Breast epithelium (tissue), 4 donors: ENCODE measurements around the gene STOM. TPM values are rescaled to one million over a fixed set of nuclear protein-coding genes. Genes with fewer than 3 reads are reported as not detected.

Experiments
- DNase-seq, 2 donors: peaks; one replicate each; pipeline ENCODE4 v3.0.0-alpha.2; 2019; ENCODE audit warnings: low spot score in 2 of 2
- H3K27ac ChIP-seq, 2 donors: fragments of 200-600 bp; sonication (generic) in 1 of 2; one replicate each; pipeline ENCODE4 v1.5.1; 2016 to 2019; ENCODE audit warnings: mild to moderate bottlenecking in 1 of 2
- H3K27me3 ChIP-seq, 2 donors: fragments of 200-600 bp; sonication (generic) in 1 of 2; one replicate each; pipeline versions ENCODE4 v1.5.1 to v1.6.0; 2017 to 2019; ENCODE audit warnings: control low read depth in 1 of 2, mild to moderate bottlenecking in 1 of 2
- H3K36me3 ChIP-seq: fragments of 200-600 bp; one replicate; pipeline ENCODE4 v1.5.1; 2019
- H3K4me1 ChIP-seq, 2 donors: fragments of 200-600 bp; sonication (generic); one replicate each; pipeline ENCODE4 v1.5.1; 2016 to 2019; ENCODE audit warnings: control low read depth in 1 of 2
- H3K4me3 ChIP-seq, 3 donors: fragments of 200-600 bp; sonication (generic); 1 replicate in 2 of 3; 2 replicates in 1 of 3; pipeline ENCODE4 v1.5.1; 2016 to 2019; ENCODE audit warnings: mild to moderate bottlenecking in 3 of 3, moderate library complexity in 2 of 3
- H3K9me3 ChIP-seq, 2 donors: fragments of 200-600 bp; sonication (generic) in 1 of 2; one replicate each; pipeline ENCODE4 v1.5.1; 2016 to 2019; ENCODE audit warnings: control low read depth in 1 of 2
- CTCF ChIP-seq, 3 donors: fragments of 450-650 bp; IDR thresholded peaks; one replicate each; pipeline ENCODE4 v1.5.1; 2016 to 2017; ENCODE audit warnings: antibody characterized with exemption in 3 of 3, mild to moderate bottlenecking in 3 of 3, moderate library complexity in 3 of 3
- POLR2A ChIP-seq: fragments of 450-650 bp; IDR thresholded peaks from one replicate; pipeline ENCODE4 v1.6.1; 2016; ENCODE audit warnings: antibody characterized with exemption, mild to moderate bottlenecking, moderate library complexity
- POLR2AphosphoS5 ChIP-seq, 3 donors: sonication (generic); formaldehyde crosslinking; IDR thresholded peaks; one replicate each; pipeline ENCODE4 v1.6.1; 2017; ENCODE audit warnings: antibody characterized with exemption in 3 of 3
- intact Hi-C: fragments of 100-400 bp; cut with DNase I; formaldehyde crosslinking; loops from one replicate; pipeline ENCODE4 v1.15.1; 2023; ENCODE audit warnings: low total_unique reads
- total RNA-seq, 3 donors: library from RNA; depleted of rRNA; stranded (reverse); fragments of >200 nt; gene quantifications; one replicate each; pipeline ENCODE4 v1.1.0, GENCODE V29; 2016

The STOM gene
- total RNA-seq, 3 donors from 2014 or later = 263 to 444 (median 334) TPM

DNA sequence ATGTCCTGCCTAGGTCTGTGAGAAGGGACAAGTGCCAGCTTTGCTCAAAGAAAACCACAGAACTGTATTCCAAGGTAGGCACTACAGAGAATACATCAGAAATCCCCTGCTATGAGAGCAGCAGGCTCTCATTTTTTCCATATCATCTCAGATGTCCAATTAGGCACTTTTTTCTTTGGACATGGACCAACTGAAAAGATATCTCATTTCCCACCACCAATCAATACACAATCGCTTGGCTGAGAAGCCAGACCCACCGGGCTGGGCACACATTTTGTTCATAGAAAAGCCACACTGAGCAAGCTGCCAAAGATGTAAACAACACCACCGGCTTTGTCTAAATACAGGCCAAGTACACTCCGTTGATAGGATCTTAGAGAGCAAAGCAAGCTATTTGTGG is 25.9 kb downstream of the STOM start:
- H3K27me3 ChIP-seq = no peaks in the 10 kb centered on the region
- no peaks in the 10 kb centered on the region for H3K9me3 ChIP-seq
- H3K27ac ChIP-seq = peak overlapping the region; percentile 19 to 54
- TF ChIP-seq POLR2AphosphoS5 (IDR thresholded peaks at IDR 0.05) (no peak), CTCF (IDR thresholded peaks at IDR 0.05) (no peak), POLR2A (no peak)
- no peak overlapping the region for H3K4me3 ChIP-seq
- DNase-seq = no peak
- intact Hi-C loops = no loop called here
- H3K4me1 ChIP-seq = peaks cover 0 to 5% of the 10 kb centered on the region in 2 donors
- H3K36me3 ChIP-seq = peaks cover 9% of the 10 kb centered on the region

DNA sequence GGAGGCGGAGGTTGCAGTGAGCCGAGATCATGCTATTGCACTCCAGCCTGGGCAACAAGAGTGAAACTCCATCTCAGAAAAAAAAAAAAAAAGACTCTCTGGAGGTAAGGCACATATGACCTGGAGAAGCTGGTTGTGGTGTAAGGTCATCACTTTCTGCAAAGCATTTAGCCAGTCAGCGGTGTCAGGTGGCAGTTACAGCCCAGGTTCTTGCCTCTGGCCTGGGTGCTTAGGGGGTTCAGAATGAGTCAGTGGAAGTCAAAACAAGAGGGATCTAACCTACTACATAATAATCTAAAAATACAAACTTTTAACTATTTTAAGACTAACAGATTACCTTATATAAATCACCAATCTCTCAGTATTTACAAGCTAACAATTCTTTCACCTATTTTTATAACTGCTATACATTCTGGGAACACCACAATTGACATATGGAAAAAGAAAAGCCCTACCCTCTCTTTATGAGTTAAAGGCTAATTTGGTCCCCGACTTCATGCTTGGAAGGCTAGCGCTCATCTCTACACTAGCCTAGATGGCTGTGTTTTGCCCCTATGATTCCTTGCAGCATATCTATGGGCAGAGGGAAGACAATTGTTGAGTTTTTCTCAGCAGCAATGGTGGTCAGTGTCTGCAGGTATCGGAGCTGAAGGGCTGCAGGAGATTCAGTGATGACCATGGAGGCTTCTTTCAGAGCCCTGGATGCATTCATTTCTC is 29.2 kb downstream of the STOM start:
- Histone ChIP-seq H3K4me3 (no peak overlapping the region), H3K27ac (no peak overlapping the region), H3K9me3 (no peaks in the 10 kb centered on the region), H3K36me3 (no peaks in the 10 kb centered on the region), H3K27me3 (no peaks in the 10 kb centered on the region), H3K4me1 (peaks cover 0 to 5% of the 10 kb centered on the region in 2 donors)
- no peak for DNase-seq
- TF ChIP-seq POLR2A (no peak), CTCF (IDR thresholded peaks at IDR 0.05) (no peak), POLR2AphosphoS5 (IDR thresholded peaks at IDR 0.05) (no peak)
- intact Hi-C loops = no loop called here

GRCh38 chr9:121339437-121339836 is 30.6 kb downstream of the STOM start:
- intact Hi-C loops = no loop called here
- Histone ChIP-seq H3K27me3 (no peaks in the 10 kb centered on the region), H3K27ac (peak overlapping the region in 1 of 2 donors; percentile 14), H3K36me3 (no peaks in the 10 kb centered on the region), H3K9me3 (no peaks in the 10 kb centered on the region), H3K4me1 (peaks cover 2 to 5% of the 10 kb centered on the region in 2 donors), H3K4me3 (no peak overlapping the region)
- TF ChIP-seq CTCF (IDR thresholded peaks at IDR 0.05) (no peak), POLR2AphosphoS5 (IDR thresholded peaks at IDR 0.05) (no peak), POLR2A (no peak)
- DNase-seq = no peak

- Histone ChIP-seq H3K4me1 (peaks cover 0 to 5% of the 10 kb centered on the region in 2 donors), H3K9me3 (no peaks in the 10 kb centered on the region), H3K4me3 (no peak overlapping the region), H3K27ac (peak overlapping the region; percentile 38 to 89), H3K36me3 (no peaks in the 10 kb centered on the region), H3K27me3 (no peaks in the 10 kb centered on the region)
- no peak for TF ChIP-seq POLR2A
- TF ChIP-seq CTCF (IDR thresholded peaks at IDR 0.05) = no peak
- TF ChIP-seq POLR2AphosphoS5 (IDR thresholded peaks at IDR 0.05) = no peak
- no peak for DNase-seq
- intact Hi-C loops = no loop called here
Measured at GRCh38 chr9:121336665-121337064, 33.4 kb downstream of the STOM start.

- TF ChIP-seq POLR2A (no peak), CTCF (IDR thresholded peaks at IDR 0.05) (no peak), POLR2AphosphoS5 (IDR thresholded peaks at IDR 0.05) (peak in 2 of 3 donors; percentile 8 to 39)
- no peaks in the 10 kb centered on the region for H3K27me3 ChIP-seq
- DNase-seq = peak in 1 of 2 donors; percentile 65
- peaks cover 10% of the 10 kb centered on the region for H3K36me3 ChIP-seq
- H3K4me1 ChIP-seq = peaks cover 0 to 5% of the 10 kb centered on the region in 2 donors
- peak overlapping the region; percentile 89 to 90 for H3K27ac ChIP-seq
- H3K4me3 ChIP-seq = no peak overlapping the region
- no peaks in the 10 kb centered on the region for H3K9me3 ChIP-seq
- intact Hi-C loops = no loop called here
Measured at GRCh38 chr9:121333950-121334773, 35.9 kb downstream of the STOM start.
